Esophagus squamous epithelium (tissue), 4 donors: ENCODE data around the gene SPDYE4.

ENCODE experiments used
- CTCF ChIP-seq, 6 experiments: fragments of 450-650 bp in 4 of 6; fragments of 200-600 bp in 2 of 6; sonication (generic) in 2 of 6; IDR thresholded peaks; one replicate each; pipeline ENCODE4 v1.5.1; 2016 to 2019; ENCODE audit warnings: antibody characterized with exemption in 6 of 6, mild to moderate bottlenecking in 4 of 6, moderate library complexity in 4 of 6
- POLR2A ChIP-seq, 4 donors: fragments of 450-650 bp; IDR thresholded peaks; one replicate each; pipeline ENCODE4 v1.6.1; 2017; ENCODE audit warnings: antibody characterized with exemption in 4 of 4, mild to moderate bottlenecking in 4 of 4, moderate library complexity in 3 of 4

DNA sequence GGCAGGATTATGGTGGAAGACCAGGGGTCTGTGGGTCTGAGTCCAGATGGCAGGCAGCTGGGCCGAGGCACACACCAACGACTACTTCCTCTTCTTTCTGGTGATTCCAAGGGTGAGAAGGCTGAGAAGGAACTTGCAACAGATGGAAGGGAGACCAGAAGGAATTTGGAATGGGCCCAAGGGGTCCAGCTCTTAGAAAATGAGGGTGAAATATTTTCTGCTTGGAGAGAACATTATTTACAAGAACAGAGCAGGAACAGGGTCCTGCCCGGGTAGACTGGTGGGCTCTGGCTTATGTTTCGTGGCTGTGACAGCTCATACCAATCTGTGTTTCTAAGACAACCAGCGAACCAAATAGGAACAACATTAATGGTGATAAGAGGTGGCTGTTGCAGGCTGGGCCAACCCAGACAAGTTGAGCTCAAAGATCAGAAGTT, 50.3 kb downstream of the SPDYE4 start:
- TF ChIP-seq CTCF (IDR thresholded peaks at IDR 0.05), result no peak
- TF ChIP-seq POLR2A (IDR thresholded peaks at IDR 0.05), result no peak
